Measurements from ENCODE around the gene TDRD3.
"Not testable (repeated sequence)": the region's sequence is repeated elsewhere in the genome, so short reads cannot be mapped to it uniquely, and the experiment has no call there.

TDRD3 gene

DNA sequence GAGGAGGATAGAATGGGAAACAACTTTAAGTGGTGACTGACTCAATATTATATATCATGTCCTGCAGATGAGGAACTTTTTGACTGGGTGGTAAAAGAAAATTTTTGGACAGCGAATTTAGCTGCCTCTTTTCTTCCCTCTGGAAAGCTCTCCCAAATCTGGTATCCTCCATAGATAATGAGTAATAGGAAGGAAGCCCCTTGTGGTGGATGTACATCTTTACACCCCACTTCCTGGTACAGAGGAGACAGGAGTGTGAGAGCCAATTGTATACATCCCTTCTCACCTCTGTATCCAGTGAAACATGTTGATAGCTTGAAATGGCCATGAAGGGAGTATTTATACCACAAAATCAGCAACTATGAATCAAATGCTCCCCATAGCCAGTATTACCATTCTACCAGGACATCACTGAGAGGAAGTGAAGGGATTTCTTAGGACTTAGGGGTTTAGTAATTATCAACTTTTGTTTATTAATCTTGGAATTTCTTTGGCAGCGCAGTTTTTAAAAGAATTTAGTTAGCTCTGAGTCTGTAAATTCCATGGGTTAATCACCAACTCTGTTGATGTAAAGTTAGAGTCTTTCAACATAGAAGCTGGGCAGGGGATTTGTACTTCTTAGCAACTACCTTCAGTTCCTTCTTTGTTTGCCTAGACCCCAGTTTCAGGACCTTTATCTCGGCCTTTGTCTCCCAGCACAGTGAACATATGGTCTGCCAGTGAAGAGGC, 17.0 kb upstream of the TDRD3 start:
- no peak for DNase-seq (ENCODE audit: low read depth in 1 of 2, low spot score in 1 of 2)
- no peak for TF ChIP-seq JUND (IDR thresholded peaks at IDR 0.05; ENCODE audit: low read depth)
- in situ Hi-C loops (cut with HindIII; ENCODE audit: low pct_unique_long_range_greater_than_20kb, low sequenced_read_pairs): no loop called here

DNA sequence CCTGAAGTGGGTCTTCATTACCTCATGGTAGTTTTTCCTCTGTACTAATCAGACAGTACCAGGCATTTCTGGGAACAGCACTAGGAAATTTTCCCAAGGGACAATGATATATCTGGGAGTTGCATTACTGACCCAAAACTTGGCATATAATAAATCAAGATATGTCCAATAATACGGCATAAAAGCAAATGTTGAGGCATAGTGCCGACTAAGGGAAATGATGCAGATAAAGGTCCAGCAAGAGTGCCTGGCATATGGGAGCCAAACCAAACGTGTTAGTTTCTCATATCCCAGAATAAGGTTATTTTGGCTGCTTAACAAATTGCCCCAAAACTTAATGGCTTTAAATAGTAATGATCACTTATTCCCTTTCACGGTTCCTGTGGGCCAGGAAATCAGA, 12.1 kb upstream of the TDRD3 start:
- in situ Hi-C loops (cut with HindIII; ENCODE audit: low pct_unique_long_range_greater_than_20kb, low sequenced_read_pairs): no loop called here
- no peak for TF ChIP-seq JUND (IDR thresholded peaks at IDR 0.05; ENCODE audit: low read depth)
- DNase-seq (ENCODE audit: low read depth in 1 of 2, low spot score in 1 of 2): no peak

DNA sequence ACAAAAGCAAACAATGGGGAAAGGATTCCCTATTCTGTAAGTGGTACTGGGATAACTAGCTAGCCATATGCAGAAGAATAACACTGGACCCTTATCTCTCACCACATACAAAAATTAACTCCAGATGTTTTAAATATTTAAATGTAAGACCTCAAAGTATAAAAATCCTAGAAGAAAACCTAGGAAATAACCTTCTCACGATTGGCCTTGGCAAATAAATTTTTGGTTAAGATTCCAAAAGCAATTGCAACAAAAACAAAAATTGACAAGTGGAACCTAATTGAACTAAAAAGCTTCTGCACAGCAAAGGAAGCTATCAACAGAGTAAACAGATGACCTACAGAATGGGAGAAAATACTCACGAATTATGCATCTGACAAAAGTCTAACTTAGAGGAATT, 10.8 kb upstream of the TDRD3 start:
- no peak for TF ChIP-seq JUND (IDR thresholded peaks at IDR 0.05; ENCODE audit: low read depth)
- DNase-seq (ENCODE audit: low read depth in 1 of 2, low spot score in 1 of 2): no peak
- in situ Hi-C loops (cut with HindIII; ENCODE audit: low pct_unique_long_range_greater_than_20kb, low sequenced_read_pairs): no loop called here

DNA sequence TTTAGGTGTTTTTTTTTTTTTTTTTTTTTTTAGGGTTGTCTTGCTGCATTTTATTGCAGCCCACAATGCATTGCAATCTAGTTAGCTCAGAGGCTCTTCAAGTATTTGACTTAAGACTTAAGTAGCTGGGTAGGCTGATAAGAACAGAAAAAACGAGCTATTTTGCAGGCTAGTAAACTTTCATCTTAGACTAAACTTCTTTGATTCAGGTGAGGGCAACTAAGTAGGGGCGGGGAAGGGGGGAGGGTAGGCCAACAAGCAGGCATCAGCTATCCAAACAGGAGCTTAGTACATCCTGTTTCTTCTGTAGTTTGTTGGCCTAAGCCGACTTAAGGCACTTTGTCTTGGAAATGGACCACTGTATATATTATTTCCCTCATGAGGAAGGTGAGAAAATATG, 4.9 kb upstream of the TDRD3 start:
- no peak for DNase-seq (ENCODE audit: low read depth in 1 of 2, low spot score in 1 of 2)
- in situ Hi-C loops (cut with HindIII; ENCODE audit: low pct_unique_long_range_greater_than_20kb, low sequenced_read_pairs): no loop called here
- no peak for TF ChIP-seq JUND (IDR thresholded peaks at IDR 0.05; ENCODE audit: low read depth)

DNA sequence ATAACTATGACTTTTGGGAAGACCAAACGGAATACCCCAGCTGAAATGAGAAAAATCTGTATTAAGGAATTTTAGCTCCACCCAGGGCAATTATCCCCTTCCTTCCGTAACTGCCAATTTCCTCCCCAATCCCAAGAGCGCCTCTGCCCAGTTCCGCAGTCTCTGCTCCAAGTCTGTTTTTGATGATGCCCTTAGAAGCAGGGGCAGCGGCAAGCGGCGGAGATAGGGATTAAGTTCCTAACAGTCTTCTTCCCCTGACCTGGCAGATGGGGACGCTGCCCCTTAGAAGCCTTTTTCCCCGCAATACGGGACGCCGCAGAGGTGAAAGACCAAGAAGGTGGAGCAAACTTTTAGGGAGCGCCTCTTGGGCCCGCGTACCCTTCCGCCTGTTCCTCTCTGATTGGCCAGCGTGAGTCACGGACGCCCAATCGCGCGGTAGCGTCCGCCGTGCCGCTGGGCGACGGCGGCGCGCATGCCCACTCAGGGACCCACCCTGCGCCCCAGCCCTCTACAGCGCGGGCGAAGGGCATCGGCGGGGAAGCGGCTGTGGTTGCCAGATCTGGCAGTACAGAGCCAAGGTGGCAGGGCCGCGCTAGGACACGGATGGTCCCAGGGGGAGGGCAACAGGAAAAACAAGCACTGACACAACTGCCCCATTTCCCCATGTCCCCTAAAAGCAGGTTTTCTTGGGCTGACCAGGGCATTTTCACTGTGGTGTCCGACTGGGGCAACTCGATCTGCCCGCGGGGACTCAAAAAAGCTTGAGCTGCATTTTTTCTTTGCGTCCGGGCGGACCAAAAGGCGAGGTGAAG, 843 bp upstream of the TDRD3 start:
- in situ Hi-C loops (cut with HindIII; ENCODE audit: low pct_unique_long_range_greater_than_20kb, low sequenced_read_pairs): no loop called here
- DNase-seq (ENCODE audit: low read depth in 1 of 2, low spot score in 1 of 2): peak; percentile 87 to 91
- TF ChIP-seq JUND (IDR thresholded peaks at IDR 0.05; ENCODE audit: low read depth): no peak

GRCh38 chr13:60397704-60398378, 821 bp downstream of the TDRD3 start:
- no peak for TF ChIP-seq JUND (IDR thresholded peaks at IDR 0.05; ENCODE audit: low read depth)
- DNase-seq (ENCODE audit: low read depth in 1 of 2, low spot score in 1 of 2): peak; percentile 36 to 57
- in situ Hi-C loops (cut with HindIII; ENCODE audit: low pct_unique_long_range_greater_than_20kb, low sequenced_read_pairs): no loop called here

DNA sequence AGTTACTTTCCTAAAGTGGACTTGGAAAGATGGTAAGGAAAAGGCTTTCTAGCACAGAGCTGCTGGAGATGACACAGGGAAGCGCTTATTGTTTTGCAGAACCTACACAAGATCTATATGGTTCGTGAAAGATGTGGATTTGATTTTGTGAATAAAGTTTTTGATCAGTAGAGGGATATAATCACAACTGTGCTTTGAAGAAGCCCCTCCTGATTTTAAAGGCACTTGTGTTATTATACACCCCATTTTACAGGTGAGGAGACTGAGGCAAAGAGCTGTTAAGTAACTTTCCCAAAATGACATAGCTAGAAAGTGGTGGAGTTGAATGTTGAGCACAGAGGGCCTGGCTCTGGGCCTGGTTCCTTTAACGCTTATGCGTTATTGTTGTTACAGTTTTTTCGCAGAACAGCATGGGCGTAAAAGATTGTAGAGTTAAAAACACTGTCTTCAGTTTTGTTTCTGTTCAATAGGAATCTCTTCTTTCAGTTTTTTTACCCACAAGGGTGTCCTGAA, 1.4 kb downstream of the TDRD3 start:
- no peak for TF ChIP-seq JUND (IDR thresholded peaks at IDR 0.05; ENCODE audit: low read depth)
- DNase-seq (ENCODE audit: low read depth in 1 of 2, low spot score in 1 of 2): no peak
- in situ Hi-C loops (cut with HindIII; ENCODE audit: low pct_unique_long_range_greater_than_20kb, low sequenced_read_pairs): no loop called here

GRCh38 chr13:60398907-60399589, 2.0 kb downstream of the TDRD3 start:
- no peak for TF ChIP-seq JUND (IDR thresholded peaks at IDR 0.05; ENCODE audit: low read depth)
- no peak for DNase-seq (ENCODE audit: low read depth in 1 of 2, low spot score in 1 of 2)
- in situ Hi-C loops (cut with HindIII; ENCODE audit: low pct_unique_long_range_greater_than_20kb, low sequenced_read_pairs): no loop called here

- in situ Hi-C loops (cut with HindIII; ENCODE audit: low pct_unique_long_range_greater_than_20kb, low sequenced_read_pairs): no loop called here
- TF ChIP-seq JUND (IDR thresholded peaks at IDR 0.05; ENCODE audit: low read depth): no peak
- no peak for DNase-seq (ENCODE audit: low read depth in 1 of 2, low spot score in 1 of 2)
Observed at GRCh38 chr13:60402022-60402421, 5.0 kb downstream of the TDRD3 start.

DNA sequence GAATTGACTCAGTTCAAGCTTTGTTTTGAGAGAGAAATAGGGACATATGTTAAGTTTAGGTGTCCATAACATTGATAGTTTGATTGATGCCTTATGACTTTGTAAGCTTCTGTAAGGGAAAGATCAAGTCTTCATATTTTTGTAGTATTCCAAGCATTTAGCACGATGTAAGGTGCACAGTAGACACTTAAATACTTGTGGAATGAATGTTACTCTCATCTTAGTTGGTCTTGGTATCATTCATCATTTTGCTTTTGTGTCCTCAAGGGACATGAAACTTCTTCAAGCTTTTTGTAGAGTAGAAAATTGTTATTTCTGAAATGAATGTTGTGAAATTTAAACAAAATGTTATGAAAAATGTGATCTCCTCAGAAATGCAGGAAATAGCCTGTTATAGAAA, 10.1 kb downstream of the TDRD3 start:
- TF ChIP-seq JUND (IDR thresholded peaks at IDR 0.05; ENCODE audit: low read depth): no peak
- no peak for DNase-seq (ENCODE audit: low read depth in 1 of 2, low spot score in 1 of 2)
- in situ Hi-C loops (cut with HindIII; ENCODE audit: low pct_unique_long_range_greater_than_20kb, low sequenced_read_pairs): no loop called here

DNA sequence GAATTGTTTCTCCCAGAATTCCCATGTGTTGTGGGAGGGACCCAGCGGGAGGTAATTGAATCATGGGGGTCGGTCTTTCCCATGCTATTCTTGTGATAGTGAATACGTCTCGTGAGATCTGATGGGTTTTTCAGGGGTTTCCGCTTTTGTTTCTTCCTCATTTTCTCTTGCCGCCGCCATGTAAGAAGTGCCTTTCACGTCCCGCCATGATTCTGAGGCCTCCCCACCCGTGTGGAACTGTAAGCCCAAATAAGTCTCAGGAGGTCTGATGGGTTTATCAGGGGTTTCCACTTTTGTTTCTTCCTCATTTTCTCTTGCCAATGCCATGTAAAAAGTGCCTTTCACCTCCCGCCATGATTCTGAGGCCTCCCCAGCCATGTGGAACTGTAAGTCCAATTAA, 10.8 kb downstream of the TDRD3 start:
- in situ Hi-C loops (cut with HindIII; ENCODE audit: low pct_unique_long_range_greater_than_20kb, low sequenced_read_pairs); DNase-seq (ENCODE audit: low read depth in 1 of 2, low spot score in 1 of 2): not testable (repeated sequence)

DNA sequence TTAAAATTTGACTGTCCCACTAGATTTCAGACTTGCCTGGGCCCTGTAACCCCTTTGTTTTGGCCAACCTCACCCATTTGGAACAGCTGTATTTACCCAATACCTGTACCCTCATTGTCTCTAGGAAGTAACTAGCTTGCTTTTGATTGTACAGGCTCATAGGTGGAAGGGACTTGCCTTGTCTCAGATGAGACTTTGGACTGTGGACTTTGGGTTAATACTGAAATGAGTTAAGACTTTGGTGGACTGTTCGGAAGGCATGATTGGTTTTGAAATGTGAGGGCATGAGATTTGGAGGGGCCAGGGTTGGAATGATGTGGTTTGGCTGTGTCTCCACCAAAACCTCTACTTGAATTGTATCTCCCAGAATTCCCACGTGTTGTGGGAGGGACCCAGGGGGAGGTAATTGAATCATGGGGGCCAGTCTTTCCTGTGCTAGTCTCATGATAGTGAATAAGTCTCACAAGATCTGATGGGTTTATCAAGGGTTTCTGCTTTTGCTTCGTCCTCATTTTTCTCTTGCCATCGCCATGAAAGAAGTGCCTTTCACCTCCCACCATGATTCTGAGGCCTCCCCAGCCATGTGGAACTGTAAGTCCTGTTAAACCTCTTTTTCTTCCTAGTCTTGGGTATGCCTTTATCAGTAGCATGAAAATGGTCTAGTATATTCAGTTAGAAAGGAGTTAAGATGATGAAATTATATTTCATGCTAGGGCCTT, 12.7 kb downstream of the TDRD3 start:
- in situ Hi-C loops (cut with HindIII; ENCODE audit: low pct_unique_long_range_greater_than_20kb, low sequenced_read_pairs); DNase-seq (ENCODE audit: low read depth in 1 of 2, low spot score in 1 of 2): not testable (repeated sequence)

Measured in T47D (cell line).